Myometrial cell (primary cell): ENCODE data around the gene HVCN1. TPM values are rescaled to one million over a fixed set of nuclear protein-coding genes. Genes with fewer than 3 reads are reported as not detected.

Experiments used
- total RNA-seq: library from RNA; depleted of rRNA; stranded (reverse); fragments of >200 nt; gene quantifications from 2 replicates; pipeline ENCODE4 v1.2.3, GENCODE V29; 2015

The HVCN1 gene
- total RNA-seq: 13.3 and 21.3 TPM in 2 replicates

DNA sequence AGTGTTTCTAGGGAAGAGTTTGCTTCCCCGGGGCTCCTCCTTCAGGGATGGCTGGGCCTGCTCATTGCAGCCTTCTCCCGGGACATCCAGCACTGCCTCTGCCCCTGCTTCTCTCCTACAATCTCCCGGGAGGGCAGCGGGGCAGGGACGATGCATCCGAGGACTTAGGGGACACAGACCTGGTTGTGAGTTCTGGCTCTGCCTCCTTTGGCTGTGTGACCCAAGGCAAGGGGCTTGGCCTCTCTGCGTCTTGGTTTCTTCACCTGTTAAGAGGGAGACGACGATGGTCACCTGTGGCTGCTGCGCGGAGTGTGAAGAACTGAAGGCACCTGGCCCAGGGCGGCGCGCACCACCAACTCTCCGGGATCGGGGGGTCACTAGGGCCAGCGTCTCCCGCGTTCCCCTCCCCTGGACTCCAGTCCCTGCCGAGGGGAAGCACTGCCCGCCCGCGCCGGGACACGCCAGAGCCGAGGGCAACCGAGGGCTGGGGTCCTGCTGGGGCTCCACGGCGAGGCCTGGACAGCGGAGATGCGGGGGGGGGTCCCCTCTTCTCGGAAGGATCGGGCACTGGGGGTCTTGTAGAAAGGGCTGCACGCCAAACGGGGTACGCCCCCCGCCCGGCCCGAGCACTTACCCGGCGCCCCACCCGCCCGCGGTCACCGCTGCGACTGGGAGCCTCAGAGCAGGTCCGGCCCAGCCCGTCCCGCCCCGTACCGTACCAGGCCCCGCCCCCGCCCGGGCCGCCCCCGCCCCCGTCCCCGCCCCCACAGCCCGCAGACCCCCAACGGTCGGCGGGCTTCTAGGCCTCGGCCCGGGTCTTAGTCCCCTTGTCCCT lies at the start of gene HVCN1:
HVCN1 (minus strand) TSS at position 670 of the 835 bp plus-strand sequence. CDS start 5,870 bp downstream, outside the sequence.

GRCh38 chr12:110613771-110614684 lies 74.9 kb downstream of the HVCN1 start, which contains the start of gene TCTN1:
TCTN1 (plus strand) TSS chr12:110614129; CDS start chr12:110614183, 54 bp downstream.

Other genes with a start within 250 kb of the HVCN1 start
- gene ARPC3, start 238.8 kb downstream of the HVCN1 start, total RNA-seq: 835 and 1,139 TPM in 2 replicates
- 20.5 and 23.2 TPM in 2 replicates for gene GPN3, start 220.9 kb downstream of the HVCN1 start, total RNA-seq
- gene FAM216A, start 220.3 kb downstream of the HVCN1 start, total RNA-seq: 12.2 and 16.4 TPM in 2 replicates
- 78.7 and 109 TPM in 2 replicates for gene VPS29, start 187.0 kb downstream of the HVCN1 start, total RNA-seq
- gene RAD9B, start 186.8 kb downstream of the HVCN1 start, total RNA-seq: 0.86 TPM in 1 of 2 replicates, not detected in the other
- gene PPTC7, start 105.8 kb downstream of the HVCN1 start, total RNA-seq: 3.5 and 3.9 TPM in 2 replicates
- gene TCTN1, start 75.0 kb downstream of the HVCN1 start, total RNA-seq: 28.5 and 34.3 TPM in 2 replicates
- gene PPP1CC, start 53.8 kb upstream of the HVCN1 start, total RNA-seq: 156 TPM in 2 replicates
- gene CCDC63, start 157.9 kb upstream of the HVCN1 start, total RNA-seq: not detected in 2 replicates
- gene MYL2, start 231.5 kb upstream of the HVCN1 start, total RNA-seq: not detected in 2 replicates